ENCODE data around the gene FGF21.
A peak's percentile ranks its signal among the peaks of the same experiment; 100 is the strongest.

FGF21 gene

GRCh38 chr19:48728911-48729664 is 26.2 kb upstream of the FGF21 start:
- no peak for DNase-seq

- no peak for DNase-seq
Observed at GRCh38 chr19:48731452-48731851, 23.9 kb upstream of the FGF21 start.

GRCh38 chr19:48734625-48735024 is 20.7 kb upstream of the FGF21 start:
- no peak for DNase-seq

GRCh38 chr19:48735031-48735615 is 20.2 kb upstream of the FGF21 start:
- DNase-seq: no peak

- DNase-seq: no peak
Observed at GRCh38 chr19:48737360-48737998, 17.8 kb upstream of the FGF21 start.

GRCh38 chr19:48738557-48739403 is 16.5 kb upstream of the FGF21 start:
- no peak for DNase-seq

GRCh38 chr19:48739404-48740163 is 15.7 kb upstream of the FGF21 start:
- no peak for DNase-seq

- DNase-seq: no peak
Observed at GRCh38 chr19:48740164-48740972, 15.0 kb upstream of the FGF21 start, which contains the start of gene RASIP1. RASIP1 (minus strand) TSS chr19:48740610; CDS start chr19:48740282, 328 bp downstream.

- no peak for DNase-seq
Observed at GRCh38 chr19:48741129-48741999, 14.0 kb upstream of the FGF21 start.

- no peak for DNase-seq
Observed at GRCh38 chr19:48742096-48742495, 13.2 kb upstream of the FGF21 start.

GRCh38 chr19:48745208-48745995 is 9.9 kb upstream of the FGF21 start:
- DNase-seq: no peak

GRCh38 chr19:48746110-48746509 is 9.2 kb upstream of the FGF21 start:
- no peak for DNase-seq

GRCh38 chr19:48746738-48747575 is 8.4 kb upstream of the FGF21 start, which contains the start of gene IZUMO1:
IZUMO1 (minus strand) TSS chr19:48746909; CDS start chr19:48745859, 1,050 bp downstream.
- DNase-seq: peak; percentile 74

- no peak for DNase-seq
Observed at GRCh38 chr19:48749571-48750198, 5.6 kb upstream of the FGF21 start.

- DNase-seq: no peak
Observed at GRCh38 chr19:48750351-48750750, 5.0 kb upstream of the FGF21 start.

- no peak for DNase-seq
Observed at GRCh38 chr19:48750771-48751504, 4.4 kb upstream of the FGF21 start.

- no peak for DNase-seq
Observed at GRCh38 chr19:48751845-48752495, 3.4 kb upstream of the FGF21 start.
